HG02588 (cell line): ENCODE data around the gene KLK7.
"Not testable (repeated sequence)": the region's sequence is repeated elsewhere in the genome, so short reads cannot be mapped to it uniquely, and the experiment has no call there.

Source experiments
- ATAC-seq: cut with Tn5 transposase; IDR thresholded peaks from one replicate; pipeline ENCODE4 v1.9.1; 2021; ENCODE audit warnings: mild to moderate bottlenecking, moderate library complexity; ENCODE audit not compliant: unreplicated experiment

KLK7 gene

DNA sequence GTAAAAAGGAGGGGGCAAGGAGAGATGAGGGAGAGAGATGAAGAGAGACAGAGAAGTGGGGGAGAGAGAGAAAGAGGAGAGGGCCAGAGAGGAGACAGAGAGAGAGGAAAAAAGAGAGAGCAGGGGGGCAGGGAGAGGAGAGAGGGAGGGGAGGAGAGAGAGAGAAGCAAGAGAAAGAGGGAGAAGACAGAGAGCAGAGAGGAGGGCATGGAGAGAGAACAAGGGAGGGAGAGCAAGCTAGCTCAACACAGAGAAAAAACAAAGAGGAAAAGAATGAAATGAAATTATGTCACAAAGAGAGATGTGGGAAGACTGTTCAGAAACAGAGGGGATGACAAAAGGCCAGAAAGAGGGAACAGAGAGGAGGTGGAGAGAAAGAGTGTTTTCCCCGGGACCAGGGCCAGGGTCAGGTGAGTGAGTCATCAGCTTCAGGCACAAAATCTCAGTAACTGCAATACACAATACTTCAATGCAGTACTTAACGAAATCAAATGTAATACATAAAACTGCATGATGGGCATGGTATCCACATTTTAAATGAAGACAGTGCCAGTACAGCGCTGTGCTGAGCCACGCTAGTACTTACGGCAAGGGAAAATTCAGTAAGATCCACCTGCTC, 4.8 kb downstream of the KLK7 start:
- ATAC-seq: no peak

DNA sequence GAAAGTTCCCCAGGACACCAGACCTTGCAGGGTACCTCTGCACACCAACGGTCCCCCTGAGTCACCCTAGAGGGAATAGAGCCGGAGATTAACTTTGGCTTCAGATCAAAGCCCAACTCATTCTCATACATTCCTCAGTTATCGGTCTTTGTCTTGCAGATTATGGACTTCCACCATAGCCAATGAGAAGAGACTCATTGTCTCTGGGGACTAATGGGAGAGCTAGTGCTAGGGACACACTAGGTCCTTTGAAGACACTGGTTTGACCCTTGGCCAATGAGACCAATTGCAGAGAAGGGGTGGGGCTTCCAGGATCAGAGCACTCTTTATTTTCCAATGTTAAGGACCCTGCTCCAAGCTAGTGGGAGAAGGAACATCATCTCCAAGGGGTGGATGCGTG, 6.1 kb downstream of the KLK7 start:
- no peak for ATAC-seq

DNA sequence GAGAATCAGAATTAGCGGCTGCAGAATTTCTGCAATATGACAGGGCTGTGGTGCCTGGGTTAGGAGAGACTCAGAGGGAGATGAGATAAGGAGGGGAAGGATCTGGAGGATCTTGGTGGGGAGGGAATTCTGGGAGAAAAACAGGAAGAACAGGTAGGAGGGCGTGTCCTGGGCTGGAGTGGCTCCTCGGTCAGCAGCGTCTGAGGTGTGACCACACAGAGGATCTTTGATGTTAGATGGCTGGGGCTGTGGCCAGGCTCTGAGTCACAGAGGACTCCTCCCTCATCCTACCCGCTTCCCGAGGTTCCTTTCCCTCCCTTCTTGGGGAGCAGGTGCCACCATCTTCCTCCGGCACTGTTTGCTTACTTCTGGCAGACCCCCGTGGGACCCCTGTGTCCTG, 8.0 kb downstream of the KLK7 start:
- ATAC-seq: no peak

DNA sequence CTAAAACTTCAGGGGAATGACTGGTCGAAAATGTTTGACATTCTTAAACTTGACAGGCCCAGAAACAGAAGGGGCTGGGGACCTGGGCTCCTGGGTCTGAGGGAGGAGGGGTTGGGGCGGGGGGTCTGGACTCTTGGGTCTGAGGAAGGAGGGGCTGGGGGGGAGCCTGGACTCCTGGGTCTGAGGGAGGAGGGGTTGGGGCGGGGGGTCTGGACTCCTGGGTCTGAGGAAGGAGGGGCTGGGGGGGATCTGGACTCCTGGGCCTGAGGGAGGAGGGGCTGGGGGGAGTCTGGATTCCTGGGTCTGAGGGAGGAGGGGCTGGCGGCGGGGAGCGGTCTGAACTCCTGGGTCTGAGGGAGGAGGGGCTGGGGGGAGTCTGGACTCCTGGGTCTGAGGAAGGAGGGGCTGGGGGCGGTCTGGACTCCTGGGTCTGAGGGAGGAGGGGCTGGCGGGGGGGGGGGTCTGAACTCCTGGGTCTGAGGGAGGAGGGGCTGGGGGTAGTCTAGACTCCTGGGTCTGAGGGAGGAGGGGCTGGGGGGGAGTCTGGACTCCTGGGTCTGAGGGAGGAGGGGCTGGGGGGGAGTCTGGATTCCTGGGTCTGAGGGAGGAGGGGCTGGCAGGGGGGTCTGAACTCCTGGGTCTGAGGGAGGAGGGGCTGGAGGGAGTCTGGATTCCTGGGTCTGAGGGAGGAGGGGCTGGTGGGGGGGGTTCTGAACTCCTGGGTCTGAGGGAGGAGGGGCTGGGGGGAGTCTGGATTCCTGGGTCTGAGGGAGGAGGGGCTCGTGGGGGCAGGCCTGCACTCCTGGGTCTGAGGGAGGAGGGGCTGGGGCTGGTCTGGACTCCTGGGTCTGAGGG, 8.8 kb downstream of the KLK7 start:
- no peak for ATAC-seq

DNA sequence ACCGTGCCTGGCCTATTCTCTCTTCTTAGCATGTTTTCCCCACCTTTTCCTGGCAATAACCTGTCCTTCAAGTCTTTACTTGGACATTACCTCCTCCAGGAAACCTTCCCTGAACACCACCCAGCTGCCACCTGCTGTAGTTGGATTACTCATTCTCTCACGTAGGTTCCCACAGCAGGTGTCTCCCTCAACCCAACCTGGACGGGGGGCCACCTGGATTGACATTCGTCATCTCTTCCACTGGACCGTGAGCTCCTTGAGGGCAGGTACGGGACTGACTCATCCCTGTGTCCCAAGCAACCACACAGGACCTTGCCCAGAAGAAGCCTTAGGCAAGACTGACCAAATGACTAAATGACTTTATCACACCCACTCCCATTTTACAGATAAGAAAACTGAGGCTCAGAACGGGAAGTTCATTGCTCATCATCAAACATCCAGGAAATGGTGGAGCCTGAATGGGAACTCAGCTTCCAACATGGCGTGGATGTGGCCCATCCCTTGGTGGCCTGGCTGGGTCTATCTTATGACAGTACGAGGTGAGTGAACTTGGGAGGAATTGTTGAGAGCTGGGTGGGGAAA, 10.8 kb downstream of the KLK7 start:
- ATAC-seq: no peak

DNA sequence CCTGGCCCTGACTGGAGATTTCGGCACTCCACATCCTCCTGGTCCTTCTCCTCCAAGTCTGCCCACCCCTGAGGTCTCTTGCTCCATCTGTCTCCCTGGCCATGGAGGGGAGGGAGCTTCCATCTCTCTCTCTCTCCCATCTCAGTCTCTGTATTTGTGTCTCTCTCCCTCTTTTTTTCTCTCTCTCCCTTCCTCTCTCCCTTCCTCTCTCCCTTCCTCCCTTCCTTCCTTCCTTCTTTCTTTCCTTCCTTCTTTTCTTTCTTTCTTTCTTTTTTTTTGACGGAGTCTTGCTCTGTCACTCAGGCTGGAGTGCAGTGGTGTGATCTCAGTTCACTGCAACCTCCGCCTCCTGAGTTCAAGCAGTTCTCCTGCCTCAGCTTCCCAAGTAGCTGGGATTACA, 13.9 kb downstream of the KLK7 start:
- ATAC-seq: not testable (repeated sequence)

DNA sequence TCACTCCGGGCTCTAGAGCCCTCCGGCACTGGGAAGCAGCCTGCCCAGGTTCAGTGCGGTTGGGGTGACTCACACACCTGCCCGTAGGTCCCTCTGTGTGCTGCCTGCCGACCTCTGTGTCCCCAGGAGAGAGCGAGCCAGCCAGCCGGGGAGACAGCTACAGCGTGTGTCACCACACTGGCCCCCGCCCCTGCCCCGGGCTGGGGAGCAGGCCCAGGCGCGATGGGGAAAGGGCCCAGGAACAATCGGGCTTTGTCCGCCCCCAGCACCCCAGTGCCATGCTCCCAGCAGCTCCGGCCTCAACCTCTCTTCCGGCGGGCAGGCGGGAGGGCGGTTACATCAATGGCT, 14.3 kb downstream of the KLK7 start, which contains the start of gene KLK6:
Gene KLK6, minus strand, starts transcription at position 179 of the 348 bp plus-strand sequence. CDS start 1,487 bp downstream, outside the sequence.
- ATAC-seq: no peak

DNA sequence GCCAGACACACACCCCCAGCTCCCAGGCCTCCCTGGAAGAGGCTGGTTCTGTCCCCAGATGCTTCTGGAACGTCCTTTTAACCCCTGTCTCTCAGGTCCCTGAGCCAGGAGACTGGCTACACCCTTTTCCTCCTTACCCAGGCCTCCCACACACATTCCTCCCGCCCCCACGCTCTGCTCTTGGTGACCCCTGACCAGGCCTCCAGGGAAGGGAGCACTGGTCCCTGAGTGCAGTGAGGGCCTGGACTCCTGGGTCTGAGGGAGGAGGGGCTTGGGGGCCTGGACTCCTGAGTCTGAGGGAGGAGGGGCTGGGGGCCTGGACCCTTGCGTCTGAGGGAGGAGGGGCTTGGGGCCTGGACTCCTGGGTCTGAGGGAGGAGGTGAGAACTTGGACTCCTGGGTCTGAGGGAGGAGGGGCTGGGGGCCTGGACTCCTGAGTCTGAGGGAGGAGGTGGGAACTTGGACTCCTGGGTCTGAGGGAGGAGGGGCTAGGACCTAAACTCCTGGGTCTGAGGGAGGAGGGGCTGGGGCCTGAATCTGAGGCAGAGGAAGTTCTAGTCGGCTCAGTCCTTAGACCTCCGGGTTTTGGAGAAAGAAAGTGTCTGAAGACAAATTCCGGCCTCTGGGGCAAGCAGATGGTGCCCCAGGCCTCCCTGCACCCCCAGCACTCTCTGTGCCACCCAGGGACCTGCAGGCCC, 14.9 kb downstream of the KLK7 start:
- no peak for ATAC-seq

DNA sequence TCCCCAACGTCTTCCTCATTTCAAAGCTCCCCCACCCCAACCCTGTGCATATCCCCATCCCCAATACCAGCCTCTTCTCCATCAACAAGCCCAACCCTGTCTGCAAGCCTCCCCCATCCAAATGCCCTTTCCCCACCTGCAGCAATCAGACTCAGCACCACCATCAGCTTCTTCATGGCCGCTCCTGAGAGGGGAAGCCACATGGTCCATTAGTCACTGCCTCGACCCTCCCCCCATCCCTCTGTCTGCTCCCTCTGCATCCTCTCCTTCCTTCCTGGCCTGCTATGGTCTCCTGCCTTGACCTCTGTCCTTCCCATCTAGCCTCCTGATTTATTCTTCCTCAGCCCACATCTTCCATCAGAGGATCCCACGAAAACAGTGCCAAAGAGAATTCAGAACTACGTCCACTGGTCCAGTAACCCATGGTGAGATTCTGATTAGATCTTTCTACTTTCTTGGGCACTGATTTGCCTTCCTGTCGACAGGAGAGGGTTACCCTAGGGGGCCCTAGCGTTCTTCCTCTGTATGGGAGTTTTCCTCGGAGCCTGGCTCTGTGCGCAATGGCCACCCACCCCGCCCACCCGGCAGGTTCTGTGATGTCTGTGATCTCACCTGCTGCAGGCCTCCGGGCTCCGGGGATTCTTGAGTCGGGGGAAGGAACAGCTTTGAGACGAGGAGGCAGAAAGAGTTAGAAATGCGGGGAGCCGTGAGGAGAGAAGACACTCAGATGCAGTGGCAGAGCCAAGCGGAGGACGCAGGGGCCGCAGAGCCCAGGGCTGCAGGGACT, 15.6 kb downstream of the KLK7 start:
- no peak for ATAC-seq

DNA sequence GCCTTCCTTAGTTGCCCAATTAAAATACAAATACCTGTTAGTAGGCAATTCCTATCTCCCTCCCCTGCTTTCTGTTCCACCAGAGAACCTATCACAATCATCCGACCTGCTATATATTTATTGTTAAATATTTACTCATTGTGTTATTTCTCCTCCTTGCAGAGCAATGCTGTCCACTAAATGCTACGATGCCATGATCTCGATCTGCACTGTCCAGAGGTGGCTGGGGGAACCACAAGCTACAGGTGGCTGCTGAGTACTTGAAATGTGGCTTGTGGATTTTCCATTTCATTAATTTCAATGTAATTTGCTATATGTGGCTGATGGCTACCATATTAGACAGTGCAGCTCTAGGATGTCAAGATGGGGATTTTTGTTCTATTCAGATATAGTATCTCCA, 19.5 kb downstream of the KLK7 start:
- no peak for ATAC-seq

DNA sequence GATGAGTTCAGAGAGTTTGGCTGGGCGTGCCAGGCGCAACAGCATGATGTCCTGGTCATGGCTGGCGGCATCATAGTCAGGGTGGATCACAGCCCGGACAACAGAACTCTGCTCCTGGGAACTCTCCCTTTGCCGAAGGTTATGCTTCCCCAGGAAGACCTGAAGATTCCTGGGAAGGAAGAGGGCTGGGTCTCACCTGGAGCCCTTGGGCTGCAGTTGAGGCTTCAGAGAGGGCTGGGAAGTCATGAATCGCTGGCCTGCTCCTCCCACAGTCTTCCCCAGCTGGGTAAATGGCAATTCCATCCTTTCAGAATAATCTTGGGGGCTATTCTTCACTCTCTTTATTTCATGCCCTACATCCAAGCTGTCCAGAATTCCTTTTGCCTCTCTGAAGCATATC, 20.3 kb downstream of the KLK7 start:
- no peak for ATAC-seq

DNA sequence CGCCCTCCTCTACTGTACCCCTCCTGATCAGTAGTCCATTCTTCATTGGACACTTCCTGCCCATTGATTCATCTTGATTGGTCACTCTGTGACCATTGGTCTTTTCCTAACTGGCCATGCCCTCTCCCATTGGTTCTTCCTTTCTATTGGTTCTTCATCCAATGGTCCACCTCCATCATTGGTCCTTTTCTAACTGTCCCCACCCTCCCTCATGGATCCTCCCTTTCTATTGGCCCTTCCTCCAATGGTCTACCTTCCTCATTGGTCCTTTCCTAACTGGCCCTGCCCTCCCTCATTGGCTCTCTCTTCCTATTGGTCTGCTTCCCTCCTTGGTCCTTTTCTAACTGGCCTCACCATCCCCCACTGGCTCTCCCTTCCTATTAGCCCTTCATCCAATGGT, 21.5 kb downstream of the KLK7 start:
- ATAC-seq: no peak

DNA sequence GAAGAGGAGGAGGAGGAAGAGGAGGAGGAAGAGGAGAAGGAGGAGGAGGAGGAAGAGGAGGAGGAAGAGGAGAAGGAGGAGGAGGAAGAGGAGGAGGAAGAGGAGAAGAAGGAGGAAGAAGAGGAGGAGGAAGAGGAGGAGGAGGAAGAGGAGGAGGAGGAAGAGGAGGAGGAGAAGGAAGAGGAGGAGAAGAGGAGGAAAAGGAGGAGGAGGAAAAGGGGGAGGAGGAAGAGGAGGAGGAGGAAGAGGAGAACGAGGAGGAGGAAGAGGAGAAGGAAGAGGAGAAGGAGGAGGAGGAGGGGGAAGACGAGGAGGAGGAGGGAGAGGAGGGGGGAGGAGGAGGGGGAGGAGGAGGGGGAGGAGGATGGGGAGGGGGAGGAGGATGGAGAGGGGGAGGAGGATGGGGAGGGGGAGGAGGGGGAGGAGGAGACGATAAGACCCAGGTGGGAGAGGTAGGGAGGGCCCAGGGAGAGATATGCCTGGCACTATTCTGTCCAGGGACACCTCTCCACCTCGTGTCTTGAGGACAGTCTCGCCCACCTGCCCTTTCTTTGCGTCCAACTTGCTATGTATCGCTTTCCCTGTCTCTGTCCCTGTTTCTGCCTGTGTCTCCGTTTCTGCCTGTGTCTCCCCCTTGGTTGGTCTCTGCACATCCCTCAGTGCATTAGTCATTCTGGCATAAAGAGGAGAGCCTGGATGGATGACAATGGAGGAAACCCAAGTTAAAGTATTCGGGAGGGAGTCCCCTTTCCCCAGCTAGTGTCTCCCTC, 23.8 kb downstream of the KLK7 start:
- no peak for ATAC-seq

DNA sequence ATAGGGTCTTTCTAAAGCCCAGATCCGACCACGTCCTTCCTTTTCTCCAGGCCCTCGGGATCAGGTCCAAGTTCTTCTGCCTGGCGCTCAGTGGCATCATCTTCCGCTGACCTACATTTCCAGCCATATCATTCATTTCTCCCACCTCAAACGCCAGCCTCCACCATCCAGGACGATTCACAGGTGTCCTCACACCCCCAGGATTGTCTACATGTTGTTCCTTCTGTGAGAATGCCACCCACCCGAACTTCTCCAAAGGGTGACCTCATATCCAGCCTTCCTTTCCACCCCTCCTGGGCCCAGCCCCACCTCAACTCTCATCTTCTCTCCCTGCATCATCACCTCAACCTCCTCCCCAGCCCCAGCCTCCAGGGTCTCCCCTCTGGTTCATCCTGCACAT, 26.1 kb downstream of the KLK7 start:
- ATAC-seq: no peak

DNA sequence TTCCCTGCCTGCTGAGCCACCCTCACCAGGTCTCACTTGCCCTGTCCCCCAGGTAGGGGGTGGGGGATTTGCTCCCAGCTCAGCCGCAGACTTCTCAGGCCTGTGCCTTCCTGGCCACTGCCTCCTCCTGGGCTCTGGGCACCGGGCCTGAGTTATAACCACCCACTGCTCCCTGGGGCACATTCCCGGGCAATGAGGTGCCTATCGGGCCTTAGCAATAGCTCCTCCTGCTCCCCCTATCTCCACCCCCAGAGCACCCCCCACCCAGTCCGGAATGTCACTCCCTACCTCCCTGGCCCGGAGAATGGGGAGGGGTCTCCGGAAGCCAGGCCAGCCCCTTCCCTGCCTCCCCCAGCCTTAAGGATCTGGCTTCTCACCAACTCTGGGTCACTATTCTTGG, 30.8 kb downstream of the KLK7 start, which contains the start of gene KLK5:
Gene KLK5, minus strand, starts transcription at position 129 of the 400 bp plus-strand sequence. CDS start 381 bp downstream, outside the sequence.
- no peak for ATAC-seq

DNA sequence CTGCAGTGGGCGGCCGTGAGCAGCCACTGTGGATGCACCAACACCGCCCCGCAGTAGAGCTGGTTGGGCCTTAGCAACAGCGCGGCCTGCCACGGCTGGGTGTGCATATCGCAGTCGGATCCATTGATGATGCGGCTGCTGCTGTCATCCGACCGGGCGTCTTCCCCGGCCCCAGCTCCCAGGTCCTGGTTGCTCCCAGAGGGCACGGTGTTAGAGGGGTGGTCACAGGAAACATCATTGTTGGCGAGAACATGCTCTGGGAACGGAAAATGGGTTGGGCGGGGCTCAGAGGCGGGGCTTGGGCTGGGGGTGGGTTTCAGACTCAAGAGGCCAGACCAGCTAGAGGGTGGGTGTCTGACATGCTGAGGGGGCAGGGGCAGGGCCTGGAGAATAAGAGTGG, 33.9 kb downstream of the KLK7 start:
- ATAC-seq: no peak

DNA sequence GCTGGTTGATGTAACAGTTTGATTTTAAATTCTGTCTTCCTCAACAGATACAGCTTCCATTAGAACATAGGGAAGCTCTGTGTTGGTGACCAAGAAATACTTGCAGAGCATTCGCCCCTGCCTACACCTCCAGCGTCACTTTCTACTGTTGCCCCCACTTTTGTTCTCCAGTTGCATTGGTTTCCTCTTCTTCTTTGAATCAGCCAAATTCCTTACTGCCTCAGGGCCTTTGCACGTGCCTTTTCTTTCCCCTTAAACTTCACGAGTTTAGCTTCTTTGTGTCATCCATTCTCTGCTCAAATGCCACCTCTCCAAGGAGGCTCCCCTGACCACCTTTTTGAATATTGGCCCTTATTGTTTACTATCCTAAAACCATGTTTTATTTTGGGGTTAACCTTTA, 36.6 kb downstream of the KLK7 start:
- ATAC-seq: no peak

DNA sequence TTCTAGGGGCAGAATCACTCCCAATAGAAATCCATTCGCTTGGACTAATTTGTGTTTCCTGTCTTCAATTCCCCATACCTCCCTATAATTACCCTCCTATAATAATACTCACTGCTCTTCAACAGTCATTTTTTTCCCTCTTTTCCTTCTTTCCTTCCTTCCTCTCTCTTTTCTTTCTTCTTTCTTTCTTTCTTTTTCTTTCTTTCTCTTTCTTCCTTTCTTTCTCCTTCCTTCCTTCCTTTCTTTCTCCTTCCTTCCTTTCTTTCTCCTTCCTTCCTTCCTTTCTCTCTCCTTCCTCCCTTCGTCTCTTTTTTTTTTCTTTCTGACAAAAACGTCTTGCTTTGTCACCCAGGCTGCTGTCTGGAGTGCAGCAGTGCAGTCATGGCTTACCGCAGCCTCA, 38.9 kb downstream of the KLK7 start:
- no peak for ATAC-seq

DNA sequence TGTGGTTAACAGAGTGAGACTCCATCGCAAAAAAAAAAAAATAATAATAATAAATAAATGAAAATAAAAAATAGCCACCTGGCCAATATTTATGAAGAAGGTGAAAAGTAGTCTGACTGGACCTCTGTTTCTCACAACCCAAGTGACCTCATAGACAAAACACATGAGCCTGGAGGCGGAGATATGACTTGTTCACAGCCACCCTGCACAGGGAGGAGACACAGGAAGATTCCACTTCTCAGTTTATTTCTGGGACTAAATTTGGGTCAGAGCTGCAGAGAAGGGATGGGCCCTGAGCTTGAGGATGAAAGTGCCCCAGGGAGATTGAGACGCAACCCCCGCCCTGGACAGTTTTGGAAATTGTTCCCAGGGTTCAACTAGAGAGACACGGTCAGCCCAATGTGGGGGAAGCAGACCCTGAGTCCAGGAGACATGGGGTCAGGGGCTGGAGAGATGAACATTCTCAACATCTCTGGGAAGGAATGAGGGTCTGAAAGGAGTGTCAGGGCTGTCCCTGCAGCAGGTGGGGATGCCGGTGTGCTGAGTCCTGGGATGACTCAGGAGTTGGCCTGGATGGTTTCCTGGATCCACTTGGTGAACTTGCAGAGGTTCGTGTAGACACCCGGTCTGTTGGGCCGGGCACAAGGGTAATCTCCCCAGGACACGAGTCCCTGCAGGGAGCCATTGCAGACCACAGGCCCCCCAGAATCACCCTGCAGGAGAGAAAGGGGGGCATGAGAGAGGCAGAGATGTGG, 40.5 kb downstream of the KLK7 start:
- ATAC-seq: no peak
